Stomach smooth muscle (tissue), 2 donors: ENCODE measurements around the gene POLD1.

Experiments used
- H3K27ac ChIP-seq: one replicate; pipeline ENCODE4 v1.7.0; 2013; ENCODE audit warnings: mild to moderate bottlenecking, low read length, inconsistent platforms
- H3K27me3 ChIP-seq, 2 donors: one replicate each; pipeline ENCODE4 v1.7.0; 2013; ENCODE audit warnings: low read length in 2 of 2; ENCODE audit not compliant: insufficient read depth in 2 of 2, control insufficient read depth in 1 of 2
- H3K36me3 ChIP-seq, 2 donors: one replicate each; pipeline ENCODE4 v1.7.0; 2013; ENCODE audit warnings: low read length in 2 of 2; ENCODE audit not compliant: control insufficient read depth in 2 of 2, insufficient read depth in 2 of 2
- H3K4me1 ChIP-seq: one replicate; pipeline ENCODE4 v1.7.0; 2013; ENCODE audit warnings: low read length; ENCODE audit not compliant: control insufficient read depth, insufficient read depth
- H3K4me3 ChIP-seq, 2 donors: one replicate each; pipeline ENCODE4 v1.7.0; 2013; ENCODE audit warnings: low read length in 2 of 2
- H3K9ac ChIP-seq, 2 donors: one replicate each; pipeline ENCODE4 v1.7.0; 2013; ENCODE audit warnings: low read length in 2 of 2, mild to moderate bottlenecking in 1 of 2
- H3K9me3 ChIP-seq, 2 donors: one replicate each; pipeline ENCODE4 v1.7.0; 2013; ENCODE audit warnings: low read length in 2 of 2; ENCODE audit not compliant: control insufficient read depth in 2 of 2
- donor health status: healthy.
- donor health status: Pancreatic carcinoma.

Gene POLD1

DNA sequence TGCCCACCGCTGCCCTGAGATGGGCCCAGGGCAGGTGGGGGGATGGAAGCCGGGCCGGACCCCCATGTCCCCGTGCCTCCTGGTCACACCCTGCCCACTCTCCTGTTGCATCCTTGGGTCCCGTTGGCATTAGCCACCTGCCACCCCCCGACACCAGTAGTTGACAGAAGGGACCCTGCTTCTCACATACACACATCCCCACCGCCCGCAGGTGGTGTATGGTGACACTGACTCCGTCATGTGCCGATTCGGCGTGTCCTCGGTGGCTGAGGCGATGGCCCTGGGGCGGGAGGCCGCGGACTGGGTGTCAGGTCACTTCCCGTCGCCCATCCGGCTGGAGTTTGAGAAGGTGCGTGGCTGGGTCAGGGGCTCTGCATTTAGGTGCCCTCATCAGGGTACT, 29.4 kb downstream of the POLD1 start:
- H3K4me1 ChIP-seq = peaks cover 2% of the 10 kb centered on the region

DNA sequence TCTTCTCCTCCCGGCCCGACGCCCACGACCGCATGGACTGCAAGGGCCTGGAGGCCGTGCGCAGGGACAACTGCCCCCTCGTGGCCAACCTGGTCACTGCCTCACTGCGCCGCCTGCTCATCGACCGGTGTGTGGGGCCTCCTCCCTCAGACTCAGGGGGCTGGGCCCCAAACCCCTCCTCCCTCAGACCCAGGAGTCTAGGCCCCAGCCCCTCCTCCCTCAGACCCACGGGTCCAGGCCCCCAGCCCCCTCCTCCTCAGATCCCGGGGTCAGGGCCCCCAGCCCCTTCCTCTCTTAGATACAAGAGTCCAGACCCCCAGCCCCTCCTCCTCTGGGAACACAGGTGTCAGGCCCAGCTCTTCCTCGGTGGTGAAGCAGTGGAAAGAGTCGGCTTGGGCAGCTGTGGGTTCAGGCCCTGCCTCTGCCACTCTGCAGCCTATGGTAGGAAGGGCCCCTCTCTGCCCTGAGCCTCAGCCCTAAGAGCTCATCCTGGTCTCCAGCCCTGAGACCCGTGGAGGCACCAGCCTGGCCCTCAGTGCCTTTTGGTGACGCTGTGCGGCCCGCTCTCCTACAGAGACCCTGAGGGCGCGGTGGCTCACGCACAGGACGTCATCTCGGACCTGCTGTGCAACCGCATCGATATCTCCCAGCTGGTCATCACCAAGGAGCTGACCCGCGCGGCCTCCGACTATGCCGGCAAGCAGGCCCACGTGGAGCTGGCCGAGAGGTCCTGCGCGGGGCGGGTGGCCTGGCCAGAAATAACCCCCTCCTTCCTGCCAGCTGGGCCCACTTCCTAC, 30.9 kb downstream of the POLD1 start:
- H3K9me3 ChIP-seq = no peaks in the 10 kb centered on the region
- no peak overlapping the region for H3K4me3 ChIP-seq
- peaks cover 17 to 24% of the 10 kb centered on the region in 2 donors for H3K27me3 ChIP-seq
- H3K27ac ChIP-seq = no peak overlapping the region
- H3K36me3 ChIP-seq = no peaks in the 10 kb centered on the region
- H3K4me1 ChIP-seq = peaks cover 7% of the 10 kb centered on the region
- H3K9ac ChIP-seq = no peak overlapping the region

More for the DNA sequence above, 29.4 kb downstream of the POLD1 start:
- Histone ChIP-seq H3K36me3 (peaks cover 0 to 6% of the 10 kb centered on the region in 2 donors), H3K9me3 (no peaks in the 10 kb centered on the region), H3K27ac (no peak overlapping the region), H3K4me3 (no peak overlapping the region), H3K27me3 (peaks cover 5 to 8% of the 10 kb centered on the region in 2 donors), H3K9ac (no peak overlapping the region)

GRCh38 chr19:50415661-50416033, 31.5 kb downstream of the POLD1 start:
- Histone ChIP-seq H3K36me3 (no peaks in the 10 kb centered on the region), H3K4me3 (no peak overlapping the region), H3K9me3 (no peaks in the 10 kb centered on the region), H3K27ac (no peak overlapping the region), H3K27me3 (peaks cover 19 to 27% of the 10 kb centered on the region in 2 donors), H3K4me1 (peaks cover 7% of the 10 kb centered on the region), H3K9ac (no peak overlapping the region)

DNA sequence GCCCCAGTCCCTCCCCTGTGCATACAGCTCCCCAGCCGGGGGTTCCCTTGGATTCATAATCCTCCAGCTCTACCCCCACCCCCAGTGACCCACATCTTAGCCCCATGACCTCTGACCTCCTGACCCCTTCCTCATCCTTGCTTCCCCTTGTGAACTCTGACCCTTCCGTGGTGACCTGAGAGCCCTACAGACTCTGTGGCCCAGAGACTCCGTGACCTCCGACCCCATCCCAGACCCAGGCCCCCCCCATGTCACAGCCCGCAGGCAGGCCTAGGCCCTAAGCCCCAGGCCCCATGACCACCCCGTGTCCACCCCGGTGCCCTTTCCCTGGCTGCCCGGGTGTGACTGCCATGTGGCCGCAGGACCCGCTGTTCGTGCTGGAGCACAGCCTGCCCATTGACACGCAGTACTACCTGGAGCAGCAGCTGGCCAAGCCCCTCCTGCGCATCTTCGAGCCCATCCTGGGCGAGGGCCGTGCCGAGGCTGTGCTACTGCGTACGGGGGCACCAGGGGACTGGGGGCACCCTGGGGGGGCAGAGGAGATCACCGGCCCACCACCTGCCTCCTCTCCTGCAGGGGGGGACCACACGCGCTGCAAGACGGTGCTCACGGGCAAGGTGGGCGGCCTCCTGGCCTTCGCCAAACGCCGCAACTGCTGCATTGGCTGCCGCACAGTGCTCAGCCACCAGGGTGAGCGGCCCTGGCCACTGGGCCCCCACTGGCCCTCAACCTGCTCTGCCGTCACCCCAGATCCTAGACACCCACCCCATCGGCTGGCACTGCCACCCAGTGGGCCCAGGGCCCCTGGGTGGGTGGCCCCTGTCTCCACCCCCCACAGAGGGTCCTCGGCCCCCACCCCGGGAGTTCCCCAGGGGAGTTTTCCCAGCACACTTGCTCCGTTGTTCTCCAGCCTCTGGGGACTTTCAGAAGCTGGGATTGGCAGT, 32.2 kb downstream of the POLD1 start:
- no peak overlapping the region for H3K9ac ChIP-seq
- H3K27me3 ChIP-seq = peaks cover 23 to 32% of the 10 kb centered on the region in 2 donors
- H3K4me1 ChIP-seq = peaks cover 7% of the 10 kb centered on the region
- H3K27ac ChIP-seq = no peak overlapping the region
- H3K4me3 ChIP-seq = no peak overlapping the region
- no peaks in the 10 kb centered on the region for H3K36me3 ChIP-seq
- H3K9me3 ChIP-seq = no peaks in the 10 kb centered on the region

GRCh38 chr19:50417111-50418081, 33.2 kb downstream of the POLD1 start:
- Histone ChIP-seq H3K4me3 (no peak overlapping the region), H3K36me3 (no peaks in the 10 kb centered on the region), H3K27me3 (peaks cover 29 to 38% of the 10 kb centered on the region in 2 donors), H3K9ac (no peak overlapping the region), H3K4me1 (peaks cover 7% of the 10 kb centered on the region), H3K27ac (no peak overlapping the region), H3K9me3 (no peaks in the 10 kb centered on the region)

DNA sequence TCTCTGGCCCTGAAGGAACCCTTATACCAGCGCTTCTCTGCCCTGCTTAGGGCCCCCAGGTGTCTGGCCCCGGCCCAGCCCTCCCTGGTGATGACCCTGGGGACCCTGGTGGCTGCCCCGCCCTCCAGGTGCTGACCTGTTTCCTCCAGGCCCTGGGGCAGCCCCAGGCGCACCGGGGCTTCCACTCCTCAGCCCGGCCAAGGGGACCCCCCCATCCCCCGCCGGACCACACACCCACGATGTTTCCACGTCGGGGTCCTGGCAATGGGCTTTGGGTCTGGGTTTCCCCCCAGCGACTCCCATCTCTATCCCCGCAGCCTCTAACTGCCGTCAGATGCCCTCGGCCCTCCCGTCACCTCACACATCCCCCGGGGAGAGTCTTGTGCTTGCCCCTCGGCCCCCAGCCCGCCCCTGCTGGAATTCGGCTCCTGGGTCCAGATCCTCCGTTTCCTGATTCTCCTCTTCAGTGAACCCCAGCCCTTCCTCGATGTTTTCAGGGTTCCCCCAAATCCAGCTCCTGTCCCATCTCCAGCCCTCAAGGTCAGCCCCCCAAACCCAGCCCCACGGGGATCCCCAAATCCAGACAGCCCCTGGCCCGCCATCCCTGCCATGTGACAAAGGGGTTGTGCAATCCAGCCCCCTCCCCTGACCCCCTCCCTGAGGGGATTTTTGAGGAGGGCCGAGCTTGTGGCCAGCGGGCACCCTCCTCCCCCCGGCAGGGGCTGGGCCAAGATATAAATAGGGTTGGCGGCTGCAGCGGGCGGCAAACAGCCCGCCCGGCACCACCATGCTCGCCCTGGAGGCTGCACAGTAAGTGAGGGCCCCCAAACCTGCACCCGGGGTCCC, 34.3 kb downstream of the POLD1 start, which contains the start of gene SPIB:
Gene SPIB, plus strand, starts transcription at position 763 of the 846 bp plus-strand sequence. Its CDS starts 25 bp downstream, at position 788.
- Histone ChIP-seq H3K27me3 (peaks cover 35 to 41% of the 10 kb centered on the region in 2 donors), H3K4me3 (peak within 1 kb of the TSS in 1 of 2 donors; percentile 8), H3K27ac (no peak within 1 kb of the TSS), H3K4me1 (peaks cover 7% of the 10 kb centered on the region), H3K9ac (no peak within 1 kb of the TSS), H3K36me3 (no peaks in the 10 kb centered on the region), H3K9me3 (no peaks in the 10 kb centered on the region)

- H3K9ac ChIP-seq = no peak overlapping the region
- H3K4me3 ChIP-seq = peak overlapping the region in 1 of 2 donors; percentile 8
Observed at GRCh38 chr19:50419022-50419579, 35.0 kb downstream of the POLD1 start.

DNA sequence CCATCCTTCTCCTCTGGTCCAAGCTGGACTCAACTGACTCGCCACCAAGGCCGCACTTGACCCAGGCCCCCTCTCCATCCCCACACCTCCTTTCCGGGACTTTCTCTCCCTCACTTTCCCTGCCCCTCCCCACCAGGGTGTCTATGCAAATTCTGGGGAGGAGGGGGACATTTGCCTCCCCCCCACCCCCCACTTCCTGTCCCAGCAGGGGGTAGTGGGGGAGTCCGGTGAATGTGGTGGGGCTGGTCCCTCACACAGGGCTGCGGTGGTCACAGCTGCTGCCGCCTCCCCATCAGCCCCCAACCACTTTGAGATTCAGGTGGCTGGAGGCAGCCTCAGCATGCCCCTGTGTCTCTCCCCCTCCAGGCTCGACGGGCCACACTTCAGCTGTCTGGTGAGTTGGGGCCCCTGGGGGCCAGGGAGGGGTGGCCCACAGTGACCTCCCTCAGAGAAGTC, 35.5 kb downstream of the POLD1 start:
- H3K4me1 ChIP-seq = peaks cover 6% of the 10 kb centered on the region
- H3K9me3 ChIP-seq = no peaks in the 10 kb centered on the region
- H3K36me3 ChIP-seq = no peaks in the 10 kb centered on the region
- H3K27me3 ChIP-seq = peaks cover 38 to 41% of the 10 kb centered on the region in 2 donors
- H3K27ac ChIP-seq = no peak overlapping the region
- H3K9ac ChIP-seq = no peak overlapping the region
- no peak overlapping the region for H3K4me3 ChIP-seq

More at GRCh38 chr19:50419022-50419579, 35.0 kb downstream of the POLD1 start:
- Histone ChIP-seq H3K9me3 (no peaks in the 10 kb centered on the region), H3K36me3 (no peaks in the 10 kb centered on the region), H3K27me3 (peaks cover 38 to 41% of the 10 kb centered on the region in 2 donors), H3K4me1 (peaks cover 7% of the 10 kb centered on the region), H3K27ac (no peak overlapping the region)

- H3K27ac ChIP-seq = no peak overlapping the region
- H3K9ac ChIP-seq = no peak overlapping the region
- H3K4me1 ChIP-seq = peaks cover 5% of the 10 kb centered on the region
- peaks cover 38 to 41% of the 10 kb centered on the region in 2 donors for H3K27me3 ChIP-seq
- H3K9me3 ChIP-seq = no peaks in the 10 kb centered on the region
- H3K36me3 ChIP-seq = no peaks in the 10 kb centered on the region
- no peak overlapping the region for H3K4me3 ChIP-seq
Observed at GRCh38 chr19:50420127-50420526, 36.0 kb downstream of the POLD1 start.
